ENCODE measurements around the gene NUP210L. TPM values are rescaled to one million over a fixed set of nuclear protein-coding genes. Genes with fewer than 3 reads are reported as not detected.

The NUP210L gene
- total RNA-seq, 1 donor = under 0.01 TPM

- Histone ChIP-seq H3K4me1 (ENCODE audit: insufficient read depth, low read length) (peaks cover 6% of the 10 kb centered on the region), H4K20me1 (ENCODE audit: insufficient read depth, low read length) (peaks cover 13% of the 10 kb centered on the region), H3K27ac (ENCODE audit: low read depth, low read length) (no peak overlapping the region), H3K4me2 (ENCODE audit: insufficient read depth, low read length) (no peak overlapping the region), H2AFZ (ENCODE audit: low read length) (no peak overlapping the region), H3K27me3 (ENCODE audit: insufficient read depth, low read length) (no peaks in the 10 kb centered on the region), H3K9me3 (ENCODE audit: low read depth, low read length) (no peaks in the 10 kb centered on the region), H3K36me3 (ENCODE audit: insufficient read depth, low read length) (peaks cover 74% of the 10 kb centered on the region), H3K79me2 (ENCODE audit: insufficient read depth, low read length) (peaks cover 41% of the 10 kb centered on the region), H3K4me3 (ENCODE audit: insufficient read depth, low read length) (no peak overlapping the region)
- peak; percentile 75 for DNase-seq (ENCODE audit: insufficient read length, low spot score, missing footprints)
- TF ChIP-seq CTCF (IDR thresholded peaks at IDR 0.05; ENCODE audit: extremely low read depth, low read depth, low read length) = no peak
Measured at GRCh38 chr1:154157520-154158306, 2.8 kb upstream of the NUP210L start.

GRCh38 chr1:154155251-154155650 lies 378 bp upstream of the NUP210L start:
- Histone ChIP-seq H3K27me3 (ENCODE audit: insufficient read depth, low read length) (no peaks in the 10 kb centered on the region), H3K4me1 (ENCODE audit: insufficient read depth, low read length) (peaks cover 8% of the 10 kb centered on the region), H3K36me3 (ENCODE audit: insufficient read depth, low read length) (peaks cover 51% of the 10 kb centered on the region), H3K4me2 (ENCODE audit: insufficient read depth, low read length) (no peak overlapping the region), H3K4me3 (ENCODE audit: insufficient read depth, low read length) (no peak overlapping the region), H4K20me1 (ENCODE audit: insufficient read depth, low read length) (peaks cover 13% of the 10 kb centered on the region), H2AFZ (ENCODE audit: low read length) (no peak overlapping the region), H3K9me3 (ENCODE audit: low read depth, low read length) (no peaks in the 10 kb centered on the region), H3K27ac (ENCODE audit: low read depth, low read length) (peak overlapping the region; percentile 20), H3K79me2 (ENCODE audit: insufficient read depth, low read length) (peaks cover 20% of the 10 kb centered on the region)
- peak; percentile 65 for DNase-seq (ENCODE audit: insufficient read length, low spot score, missing footprints)
- no peak for TF ChIP-seq CTCF (IDR thresholded peaks at IDR 0.05; ENCODE audit: extremely low read depth, low read depth, low read length)

GRCh38 chr1:154154053-154154452 lies 820 bp downstream of the NUP210L start:
- no peak overlapping the region for H3K4me3 ChIP-seq (ENCODE audit: insufficient read depth, low read length)
- peaks cover 9% of the 10 kb centered on the region for H3K79me2 ChIP-seq (ENCODE audit: insufficient read depth, low read length)
- no peak overlapping the region for H3K4me2 ChIP-seq (ENCODE audit: insufficient read depth, low read length)
- TF ChIP-seq CTCF (IDR thresholded peaks at IDR 0.05; ENCODE audit: extremely low read depth, low read depth, low read length) = no peak
- no peak overlapping the region for H2AFZ ChIP-seq (ENCODE audit: low read length)
- peaks cover 39% of the 10 kb centered on the region for H3K36me3 ChIP-seq (ENCODE audit: insufficient read depth, low read length)
- H3K4me1 ChIP-seq (ENCODE audit: insufficient read depth, low read length) = peaks cover 8% of the 10 kb centered on the region
- no peaks in the 10 kb centered on the region for H3K27me3 ChIP-seq (ENCODE audit: insufficient read depth, low read length)
- DNase-seq (ENCODE audit: insufficient read length, low spot score, missing footprints) = no peak
- H4K20me1 ChIP-seq (ENCODE audit: insufficient read depth, low read length) = peaks cover 9% of the 10 kb centered on the region
- H3K9me3 ChIP-seq (ENCODE audit: low read depth, low read length) = no peaks in the 10 kb centered on the region
- no peak overlapping the region for H3K27ac ChIP-seq (ENCODE audit: low read depth, low read length)

GRCh38 chr1:154151311-154151710 lies 3.6 kb downstream of the NUP210L start:
- peaks cover 13% of the 10 kb centered on the region for H3K36me3 ChIP-seq (ENCODE audit: insufficient read depth, low read length)
- H3K4me2 ChIP-seq (ENCODE audit: insufficient read depth, low read length) = no peak overlapping the region
- DNase-seq (ENCODE audit: insufficient read length, low spot score, missing footprints) = peak; percentile 30
- H3K79me2 ChIP-seq (ENCODE audit: insufficient read depth, low read length) = no peaks in the 10 kb centered on the region
- no peak for TF ChIP-seq CTCF (IDR thresholded peaks at IDR 0.05; ENCODE audit: extremely low read depth, low read depth, low read length)
- H3K4me3 ChIP-seq (ENCODE audit: insufficient read depth, low read length) = no peak overlapping the region
- no peak overlapping the region for H2AFZ ChIP-seq (ENCODE audit: low read length)
- H3K9me3 ChIP-seq (ENCODE audit: low read depth, low read length) = no peaks in the 10 kb centered on the region
- H3K4me1 ChIP-seq (ENCODE audit: insufficient read depth, low read length) = peaks cover 8% of the 10 kb centered on the region
- H3K27me3 ChIP-seq (ENCODE audit: insufficient read depth, low read length) = no peaks in the 10 kb centered on the region
- H3K27ac ChIP-seq (ENCODE audit: low read depth, low read length) = no peak overlapping the region
- no peaks in the 10 kb centered on the region for H4K20me1 ChIP-seq (ENCODE audit: insufficient read depth, low read length)

Data from osteoblast (primary cell).